Naive thymus-derived CD8-positive, alpha-beta T cell (primary cell): ENCODE data around the gene TSHR. TPM values are rescaled to one million over a fixed set of nuclear protein-coding genes. Genes with fewer than 3 reads are reported as not detected.
A peak's percentile ranks its signal among the peaks of the same experiment; 100 is the strongest.
"Not testable (repeated sequence)": the region's sequence is repeated elsewhere in the genome, so short reads cannot be mapped to it uniquely, and the experiment has no call there.

Experiments used
- ATAC-seq, 2 donors: fragments of 150-1000 bp; cut with Tn5 transposase in 1 of 2; sonication (Bioruptor Pico), chemical (Tn5 transposase) in 1 of 2; 1 replicate in 1 of 2; 2 replicates in 1 of 2; pipeline ENCODE4 v1.10.0; 2021; ENCODE audit warnings: mild to moderate bottlenecking in 2 of 2, moderate library complexity in 2 of 2
- POLR2A ChIA-PET: fragments of 350-600 bp; sonication (Branson Sonifier 250); formaldehyde crosslinking; loops from one replicate; lab custom pipeline; 2021; ENCODE audit warnings: antibody characterized with exemption; lab: Charles Lee
- DNase-seq, 10 donors: peaks; one replicate each; pipeline versions ENCODE4 v3.0.0 to v3.0.0-alpha.2; 2020 to 2022
- H3K27ac Mint-ChIP-seq, 10 donors: one replicate each; pipeline ENCODE4 v1.8.0; 2020 to 2022; ENCODE audit warnings: mild to moderate bottlenecking in 10 of 10, mixed read lengths in 10 of 10, moderate library complexity in 4 of 10, inconsistent platforms in 1 of 10
- H3K27me3 Mint-ChIP-seq, 5 donors: one replicate each; pipeline ENCODE4 v1.8.0; 2021 to 2022; ENCODE audit warnings: mixed read lengths in 5 of 5
- H3K36me3 Mint-ChIP-seq, 3 donors: one replicate each; pipeline ENCODE4 v1.8.0; 2020 to 2022; ENCODE audit warnings: mixed read lengths in 3 of 3, mild to moderate bottlenecking in 2 of 3, inconsistent platforms in 1 of 3
- H3K4me1 Mint-ChIP-seq, 4 donors: one replicate each; pipeline ENCODE4 v1.8.0; 2021 to 2022; ENCODE audit warnings: mixed read lengths in 4 of 4
- H3K4me3 Mint-ChIP-seq, 10 donors: one replicate each; pipeline ENCODE4 v1.8.0; 2020 to 2022; ENCODE audit warnings: mild to moderate bottlenecking in 10 of 10, mixed read lengths in 10 of 10, moderate library complexity in 6 of 10, inconsistent platforms in 1 of 10
- H3K9me3 Mint-ChIP-seq, 9 donors: one replicate each; pipeline ENCODE4 v1.8.0; 2020 to 2022; ENCODE audit warnings: mixed read lengths in 9 of 9, mild to moderate bottlenecking in 3 of 9, inconsistent platforms in 1 of 9, moderate library complexity in 1 of 9
- polyA plus RNA-seq, 3 donors: library from polyadenylated mRNA; unstranded; fragments of 300-500 nt; fragmentation: Illumina TruSeq; gene quantifications; one replicate each; pipeline ENCODE4 v1.2.3, GENCODE V29; 2021
- total RNA-seq, 8 experiments: library from RNA in 2 of 8; stranded (reverse) in 2 of 8; gene quantifications; one replicate each; pipeline ENCODE4 v1.2.3 and lab custom pipeline; 2021 to 2026

The TSHR gene
- total and polyA plus RNA-seq, 5 experiments from 2014 or later: 0.40 TPM; not detected in 4

DNA sequence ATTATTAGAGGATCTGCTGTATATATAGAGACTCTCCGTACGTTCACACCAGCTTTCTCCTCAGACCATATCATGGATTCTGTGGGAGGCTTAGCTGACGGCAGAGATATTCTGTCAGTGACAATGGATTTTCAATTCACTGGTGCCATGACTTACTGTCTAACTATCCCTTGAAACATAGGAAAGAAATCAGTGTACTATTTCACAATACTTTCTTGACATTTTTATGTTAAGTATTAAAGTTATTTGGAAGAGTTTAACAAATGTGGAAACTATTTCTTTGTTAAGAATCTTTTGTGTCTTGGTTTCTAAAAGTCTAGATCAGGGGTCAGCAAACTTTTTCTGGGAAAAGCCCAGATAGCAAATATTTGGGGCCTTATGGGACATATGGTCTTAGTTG is 146.8 kb downstream of the TSHR start:
- Mint-ChIP-seq H3K36me3 (no peaks in the 10 kb centered on the region), H3K27ac (no peak overlapping the region), H3K27me3 (no peaks in the 10 kb centered on the region), H3K4me1 (peaks cover 0 to 1% (median 0%) of the 10 kb centered on the region in 4 donors), H3K9me3 (no peaks in the 10 kb centered on the region), H3K4me3 (no peak overlapping the region)
- POLR2A ChIA-PET: no interaction called here
- ATAC-seq (no peak), DNase-seq (no peak)

DNA sequence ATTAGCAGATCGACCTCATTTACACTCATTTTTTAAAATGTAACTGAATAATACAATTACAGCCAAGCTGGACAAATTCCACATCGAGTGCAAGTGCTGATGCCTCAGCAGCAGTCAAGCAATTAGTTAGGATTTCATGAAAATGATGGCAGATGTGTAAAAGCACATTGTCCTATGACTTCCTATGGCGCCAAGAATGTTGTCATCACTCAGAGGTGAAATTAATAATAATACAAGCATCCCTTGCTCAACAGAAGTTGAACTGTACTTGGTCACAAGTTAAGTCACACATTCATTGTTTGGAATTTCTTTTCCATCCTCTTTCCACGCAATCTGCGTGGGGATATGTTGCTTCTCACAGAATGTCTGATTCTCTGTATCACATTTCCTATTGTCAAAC is 148.0 kb downstream of the TSHR start:
- DNase-seq (no peak), ATAC-seq (no peak)
- H3K27ac Mint-ChIP-seq: no peak overlapping the region
- no peaks in the 10 kb centered on the region for H3K9me3 Mint-ChIP-seq
- no peaks in the 10 kb centered on the region for H3K36me3 Mint-ChIP-seq
- no peaks in the 10 kb centered on the region for H3K27me3 Mint-ChIP-seq
- POLR2A ChIA-PET: no interaction called here
- peaks cover 0 to 1% (median 0%) of the 10 kb centered on the region in 4 donors for H3K4me1 Mint-ChIP-seq
- H3K4me3 Mint-ChIP-seq: no peak overlapping the region

DNA sequence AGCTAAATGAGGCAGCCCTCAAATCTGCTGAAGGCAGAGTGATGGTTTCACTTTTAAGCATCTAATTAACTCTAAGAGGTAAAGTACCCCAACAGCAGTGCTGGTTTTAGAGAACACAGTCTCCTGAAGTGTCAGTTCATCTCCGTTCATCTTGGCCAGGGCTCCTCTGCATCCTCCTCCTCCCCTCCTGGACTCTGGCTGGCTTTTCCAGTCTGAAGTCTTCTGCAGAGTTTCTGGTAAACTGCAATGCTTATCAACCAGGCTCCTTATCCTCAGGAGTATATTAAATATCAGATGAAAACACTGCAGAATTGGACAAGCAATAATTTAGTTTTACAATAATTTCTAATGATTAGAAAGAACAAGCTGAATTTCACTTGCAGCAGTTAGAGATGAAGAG is 150.0 kb downstream of the TSHR start:
- H3K9me3 Mint-ChIP-seq: no peaks in the 10 kb centered on the region
- H3K4me1 Mint-ChIP-seq: peaks cover 0 to 1% (median 0%) of the 10 kb centered on the region in 4 donors
- no peak for ATAC-seq
- POLR2A ChIA-PET: no interaction called here
- no peaks in the 10 kb centered on the region for H3K27me3 Mint-ChIP-seq
- no peak overlapping the region for H3K27ac Mint-ChIP-seq
- no peaks in the 10 kb centered on the region for H3K36me3 Mint-ChIP-seq
- DNase-seq: no peak
- H3K4me3 Mint-ChIP-seq: no peak overlapping the region

DNA sequence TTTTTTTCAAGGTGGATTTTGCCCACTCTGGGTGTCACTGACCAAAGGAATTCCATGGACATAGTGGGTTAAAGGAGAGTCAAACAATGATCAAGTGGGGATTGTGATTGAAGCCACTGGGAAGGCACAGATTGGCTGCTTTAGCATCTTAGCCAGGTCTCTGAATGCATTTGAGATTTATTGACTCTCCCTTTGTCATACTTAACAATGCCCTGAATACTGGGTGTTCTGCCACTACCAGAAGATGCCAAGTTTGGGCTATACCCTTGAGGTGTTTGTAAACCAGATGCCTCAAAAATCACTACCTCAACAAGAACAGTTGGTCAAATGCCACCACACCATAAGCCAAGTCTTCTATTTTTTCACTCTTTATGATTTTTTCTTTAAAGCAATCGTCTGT is 150.5 kb downstream of the TSHR start:
- POLR2A ChIA-PET: no interaction called here
- no peaks in the 10 kb centered on the region for H3K9me3 Mint-ChIP-seq
- no peak overlapping the region for H3K27ac Mint-ChIP-seq
- no peaks in the 10 kb centered on the region for H3K36me3 Mint-ChIP-seq
- ATAC-seq (no peak), DNase-seq (no peak)
- H3K4me3 Mint-ChIP-seq: no peak overlapping the region
- no peaks in the 10 kb centered on the region for H3K27me3 Mint-ChIP-seq
- peaks cover 0 to 1% (median 0%) of the 10 kb centered on the region in 4 donors for H3K4me1 Mint-ChIP-seq

DNA sequence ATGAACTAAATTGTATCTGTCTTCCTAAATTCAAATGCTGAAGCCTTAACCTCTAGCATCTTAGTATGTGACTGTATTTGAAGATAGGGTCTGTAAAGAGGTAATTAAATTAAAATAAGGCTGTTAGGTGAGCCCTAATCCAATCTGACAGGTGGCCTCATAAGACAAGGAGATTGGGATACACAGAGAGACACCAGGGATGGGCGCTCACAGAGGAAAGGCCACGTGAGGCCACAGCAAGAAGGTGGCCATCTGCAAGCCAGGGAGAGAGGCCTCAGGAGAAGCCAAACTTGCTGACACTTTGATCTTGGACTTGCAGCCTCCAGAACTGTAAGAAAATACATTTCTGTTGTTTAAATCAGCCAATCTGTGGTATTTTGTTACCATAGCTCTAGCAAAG is 154.8 kb downstream of the TSHR start:
- Mint-ChIP-seq H3K9me3 (peaks cover 0 to 3% (median 0%) of the 10 kb centered on the region in 9 donors), H3K4me1 (peaks cover 0 to 4% (median 1%) of the 10 kb centered on the region in 4 donors), H3K36me3 (peaks cover 0 to 8% (median 0%) of the 10 kb centered on the region in 3 donors), H3K27ac (no peak overlapping the region), H3K27me3 (peaks cover 0 to 3% (median 0%) of the 10 kb centered on the region in 5 donors), H3K4me3 (no peak overlapping the region)
- POLR2A ChIA-PET: no interaction called here
- ATAC-seq (no peak), DNase-seq (no peak)

DNA sequence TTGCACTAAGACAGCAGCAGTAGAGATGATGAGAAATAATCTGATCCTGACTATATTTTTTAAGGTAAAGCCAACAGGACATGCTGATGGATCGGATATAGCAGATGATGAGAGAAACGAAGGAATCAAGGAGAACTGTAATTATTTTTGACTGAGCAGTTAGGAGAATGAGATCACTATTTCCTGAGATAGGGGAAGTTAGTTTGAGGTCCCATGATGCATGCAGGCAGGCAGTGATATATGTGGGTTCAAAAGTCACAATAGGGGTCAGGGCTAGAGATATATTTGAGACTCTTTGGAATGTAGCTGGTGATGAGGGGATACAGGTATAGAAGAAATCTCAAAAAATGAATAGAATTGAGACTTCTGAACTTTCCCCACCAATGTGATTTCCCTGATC is 157.8 kb downstream of the TSHR start:
- no peak overlapping the region for H3K27ac Mint-ChIP-seq
- DNase-seq: no peak
- peaks cover 0 to 3% (median 0%) of the 10 kb centered on the region in 9 donors for H3K9me3 Mint-ChIP-seq
- peaks cover 0 to 2% (median 1%) of the 10 kb centered on the region in 4 donors for H3K4me1 Mint-ChIP-seq
- H3K36me3 Mint-ChIP-seq: peaks cover 0 to 8% (median 0%) of the 10 kb centered on the region in 3 donors
- peaks cover 0 to 3% (median 0%) of the 10 kb centered on the region in 5 donors for H3K27me3 Mint-ChIP-seq
- POLR2A ChIA-PET: no interaction called here
- ATAC-seq: no peak
- H3K4me3 Mint-ChIP-seq: no peak overlapping the region

DNA sequence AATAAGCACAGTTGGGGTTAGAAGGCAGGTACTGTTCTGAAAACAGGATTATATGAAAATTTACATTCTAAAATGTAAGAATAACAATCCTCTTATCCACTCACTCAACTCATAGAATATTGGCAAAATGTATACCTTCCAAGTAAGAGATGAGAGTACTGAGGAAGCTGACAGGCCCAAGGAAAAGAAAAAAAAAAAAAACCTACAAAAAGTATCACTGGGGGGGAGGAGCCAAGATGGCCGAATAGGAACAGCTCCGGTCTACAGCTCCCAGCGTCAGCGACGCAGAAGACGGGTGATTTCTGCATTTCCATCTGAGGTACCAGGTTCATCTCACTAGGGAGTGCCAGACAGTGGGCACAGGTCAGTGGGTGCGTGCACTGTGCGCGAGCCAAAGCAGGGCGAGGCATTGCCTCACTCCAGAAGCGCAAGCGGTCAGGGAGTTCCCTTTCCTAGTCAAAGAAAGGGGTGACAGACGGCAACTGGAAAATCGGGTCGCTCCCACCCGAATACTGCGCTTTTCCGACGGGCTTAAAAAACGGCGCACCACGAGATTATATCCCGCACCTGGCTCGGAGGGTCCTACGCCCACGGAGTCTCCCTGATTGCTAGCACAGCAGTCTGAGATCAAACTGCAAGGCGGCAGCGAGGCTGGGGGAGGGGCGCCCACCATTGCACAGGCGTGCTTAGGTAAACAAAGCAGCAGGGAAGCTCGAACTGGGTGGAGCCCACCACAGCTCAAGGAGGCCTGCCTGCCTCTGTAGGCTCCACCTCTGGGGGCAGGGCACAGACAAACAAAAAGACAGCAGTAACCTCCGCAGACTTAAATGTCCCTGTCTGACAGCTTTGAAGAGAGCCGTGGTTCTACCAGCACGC is 158.8 kb downstream of the TSHR start:
- H3K4me3 Mint-ChIP-seq, H3K27ac Mint-ChIP-seq, H3K27me3 Mint-ChIP-seq, H3K4me1 Mint-ChIP-seq, H3K36me3 Mint-ChIP-seq, ATAC-seq, POLR2A ChIA-PET, H3K9me3 Mint-ChIP-seq, DNase-seq: not testable (repeated sequence)

DNA sequence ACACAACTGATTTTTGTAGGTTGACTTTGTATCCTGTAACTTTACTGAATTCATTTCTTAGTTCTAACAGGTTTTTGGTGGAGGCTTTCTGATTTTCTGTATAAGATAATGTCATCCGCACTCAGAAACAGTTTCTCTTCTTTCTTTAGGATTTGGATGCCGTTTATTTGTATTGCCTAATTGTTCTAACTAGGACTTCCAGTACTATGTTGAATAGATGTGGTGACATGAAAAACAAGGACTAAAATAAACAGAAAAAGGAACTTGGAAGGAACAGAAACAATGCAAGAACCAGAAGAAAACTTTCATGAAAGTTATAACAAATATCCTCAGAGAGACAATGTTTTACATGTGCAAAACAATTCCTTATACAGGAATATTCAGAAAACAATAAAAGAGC is 165.1 kb downstream of the TSHR start:
- H3K27me3 Mint-ChIP-seq: no peaks in the 10 kb centered on the region
- ATAC-seq (no peak), DNase-seq (no peak)
- H3K4me1 Mint-ChIP-seq: peaks cover 0 to 17% (median 0%) of the 10 kb centered on the region in 4 donors
- H3K4me3 Mint-ChIP-seq: no peak overlapping the region
- H3K27ac Mint-ChIP-seq: no peak overlapping the region
- POLR2A ChIA-PET: no interaction called here
- peaks cover 0 to 4% (median 0%) of the 10 kb centered on the region in 9 donors for H3K9me3 Mint-ChIP-seq
- peaks cover 0 to 2% (median 0%) of the 10 kb centered on the region in 3 donors for H3K36me3 Mint-ChIP-seq

DNA sequence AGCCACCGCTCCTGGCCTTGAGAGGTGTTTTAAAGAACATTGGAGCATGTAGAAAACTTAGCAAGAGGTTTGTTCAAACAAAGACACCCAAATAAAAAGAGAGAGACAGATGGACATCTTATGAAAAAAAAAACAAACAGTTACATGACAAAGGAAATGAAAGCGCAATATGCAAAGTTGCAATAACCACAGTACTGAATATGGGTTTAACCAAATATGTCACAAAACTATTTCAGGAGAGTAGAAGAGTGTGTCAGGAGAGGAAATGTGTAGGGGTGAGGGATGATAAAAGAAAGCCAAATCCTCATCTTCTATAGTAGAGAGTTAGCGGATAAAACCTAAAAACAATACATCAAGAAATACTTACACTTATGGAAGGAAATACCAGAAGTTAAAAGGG is 166.9 kb downstream of the TSHR start:
- ATAC-seq (no peak), DNase-seq (no peak)
- no peak overlapping the region for H3K4me3 Mint-ChIP-seq
- peak overlapping the region in 2 of 10 donors; percentile 3 for H3K27ac Mint-ChIP-seq
- peaks cover 0 to 17% (median 0%) of the 10 kb centered on the region in 4 donors for H3K4me1 Mint-ChIP-seq
- H3K36me3 Mint-ChIP-seq: peaks cover 0 to 2% (median 0%) of the 10 kb centered on the region in 3 donors
- POLR2A ChIA-PET: no interaction called here
- no peaks in the 10 kb centered on the region for H3K27me3 Mint-ChIP-seq
- peaks cover 0 to 4% (median 0%) of the 10 kb centered on the region in 9 donors for H3K9me3 Mint-ChIP-seq

DNA sequence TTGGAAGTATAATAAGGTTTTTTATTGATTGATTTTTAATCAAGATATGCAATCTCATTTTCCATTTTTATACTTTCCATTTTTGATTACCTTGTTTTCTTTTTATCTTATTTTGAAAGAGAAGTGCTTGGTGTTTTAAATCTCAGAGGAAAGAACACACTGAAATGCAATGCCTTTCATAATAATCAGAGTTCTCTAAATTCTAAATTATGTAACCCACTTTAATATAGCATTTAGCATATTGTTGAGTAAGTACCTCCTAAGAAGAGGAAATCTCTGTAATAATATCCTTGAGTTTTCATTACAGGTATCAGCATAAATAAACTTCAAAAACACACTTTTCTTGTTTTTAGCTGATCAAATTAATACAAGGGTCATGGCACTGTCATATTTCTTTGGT is 168.4 kb downstream of the TSHR start:
- H3K27me3 Mint-ChIP-seq: no peaks in the 10 kb centered on the region
- H3K4me3 Mint-ChIP-seq: no peak overlapping the region
- DNase-seq (no peak), ATAC-seq (no peak)
- H3K27ac Mint-ChIP-seq: no peak overlapping the region
- peaks cover 0 to 2% (median 0%) of the 10 kb centered on the region in 3 donors for H3K36me3 Mint-ChIP-seq
- peaks cover 0 to 4% (median 0%) of the 10 kb centered on the region in 9 donors for H3K9me3 Mint-ChIP-seq
- peaks cover 0 to 17% (median 0%) of the 10 kb centered on the region in 4 donors for H3K4me1 Mint-ChIP-seq
- POLR2A ChIA-PET: no interaction called here

DNA sequence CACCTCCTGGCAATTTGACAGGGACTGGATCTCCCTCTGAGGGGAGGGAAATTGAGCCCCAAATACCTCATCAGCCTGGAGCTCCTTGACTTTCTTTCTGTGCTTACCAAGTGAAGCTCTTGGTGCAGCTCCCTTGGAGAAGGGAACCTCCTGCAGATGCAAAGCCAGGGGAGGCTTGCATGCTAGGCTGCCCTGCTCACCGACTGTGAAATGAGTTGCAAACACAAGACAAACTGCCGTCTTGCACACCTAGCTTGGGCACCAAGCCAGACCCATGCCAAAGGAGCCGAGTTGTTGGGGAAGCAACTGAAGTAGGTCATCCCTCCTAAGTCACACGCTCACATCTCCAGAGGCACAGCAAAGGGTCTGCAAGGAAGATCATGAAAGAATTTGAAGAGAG is 170.1 kb downstream of the TSHR start:
- Mint-ChIP-seq H3K4me1 (peaks cover 0 to 16% (median 0%) of the 10 kb centered on the region in 4 donors), H3K27ac (no peak overlapping the region), H3K9me3 (no peaks in the 10 kb centered on the region), H3K36me3 (peaks cover 0 to 2% (median 0%) of the 10 kb centered on the region in 3 donors), H3K4me3 (no peak overlapping the region), H3K27me3 (no peaks in the 10 kb centered on the region)
- DNase-seq (no peak), ATAC-seq (no peak)
- POLR2A ChIA-PET: no interaction called here

DNA sequence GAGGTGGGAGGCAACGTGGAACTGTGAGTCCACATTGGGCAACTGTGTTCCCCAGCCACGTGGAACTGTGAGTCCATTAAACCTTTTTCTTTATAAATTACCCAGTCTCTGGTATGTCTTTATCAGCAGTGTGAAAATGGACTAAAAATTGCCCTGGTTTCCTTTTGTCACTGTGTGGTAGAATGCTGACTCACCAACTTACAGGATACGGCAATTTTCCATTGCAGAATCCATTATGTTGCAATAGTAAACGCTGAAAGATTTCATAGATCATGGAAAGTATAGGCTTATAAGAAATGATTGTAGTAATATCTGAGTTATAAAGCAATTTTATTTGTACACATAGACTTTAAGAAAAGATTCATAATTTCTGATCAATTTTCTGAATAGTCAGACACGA is 172.4 kb downstream of the TSHR start:
- POLR2A ChIA-PET: no interaction called here
- Mint-ChIP-seq H3K36me3 (no peaks in the 10 kb centered on the region), H3K27ac (no peak overlapping the region)

DNA sequence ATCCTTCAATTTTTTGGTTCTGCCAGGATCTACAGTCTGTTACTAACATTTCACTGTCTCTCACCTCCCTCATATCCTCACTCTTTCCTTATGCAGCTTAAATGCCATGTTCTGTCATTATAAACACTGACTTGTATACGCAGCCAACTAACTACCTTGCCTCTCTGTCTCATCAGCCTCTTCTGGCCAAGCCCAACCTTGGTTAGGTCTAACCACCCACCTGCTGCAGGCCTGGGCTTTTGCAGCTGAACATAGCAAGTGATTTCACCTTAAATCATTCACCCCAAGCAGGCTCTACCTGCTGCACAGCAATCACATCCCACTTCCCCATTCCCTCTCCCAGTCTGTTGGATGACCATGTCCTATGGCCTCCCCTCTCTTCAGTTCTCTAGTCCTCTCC is 173.8 kb downstream of the TSHR start:
- ATAC-seq: no peak
- Mint-ChIP-seq H3K9me3 (no peaks in the 10 kb centered on the region), H3K36me3 (no peaks in the 10 kb centered on the region), H3K27me3 (no peaks in the 10 kb centered on the region), H3K4me1 (no peaks in the 10 kb centered on the region), H3K4me3 (no peak overlapping the region), H3K27ac (no peak overlapping the region)
- POLR2A ChIA-PET: no interaction called here
- DNase-seq: no peak

More for the DNA sequence above, 172.4 kb downstream of the TSHR start:
- ATAC-seq (no peak), DNase-seq (no peak)
- H3K4me3 Mint-ChIP-seq: no peak overlapping the region
- H3K9me3 Mint-ChIP-seq: no peaks in the 10 kb centered on the region
- H3K4me1 Mint-ChIP-seq: peaks cover 0 to 1% (median 0%) of the 10 kb centered on the region in 4 donors
- H3K27me3 Mint-ChIP-seq: no peaks in the 10 kb centered on the region
